K562 (cell line): ENCODE data around the gene FIG4. TPM values are rescaled to one million over a fixed set of nuclear protein-coding genes. Genes with fewer than 3 reads are reported as not detected.
A peak's percentile ranks its signal among the peaks of the same experiment; 100 is the strongest.

Source experiments
- ATAC-seq: fragments of 200-7000 bp; cut with Tn5 transposase; 3 replicates; pipeline ENCODE4 v1.9.1; 2020; ENCODE audit warnings: moderate library complexity
- BruUV-seq: library from RNA; stranded (reverse); fragments of 400-500 nt; replicated peaks from 2 replicates; lab custom pipeline; 2021; lab: Mats Ljungman, UMichigan
- CTCF ChIA-PET: fragments of 300-600 bp; formaldehyde crosslinking; extraction: SDS; loops from one replicate; lab custom pipeline; 2021; ENCODE audit warnings: low intra/inter-chr PET ratio; lab: Yijun Ruan, JAX
- POLR2A ChIA-PET: fragments of 300-600, 350-650 bp; sonication (Branson Sonifier 250); formaldehyde crosslinking; extraction: SDS; loops from one replicate; lab custom pipeline; 2021; ENCODE audit warnings: antibody characterized with exemption, inconsistent platforms; lab: Yijun Ruan, JAX
- DNase-seq, 4 experiments: peaks; one replicate each; pipeline versions ENCODE4 v3.0.0 to v3.0.0-alpha.2; 2011 to 2018; ENCODE audit warnings: low spot score in 3 of 4, mixed read lengths in 3 of 4; ENCODE audit errors: extremely low read depth in 1 of 4
- FAIRE-seq: peaks from 2 replicates; lab custom pipeline; 2011; peaks lifted over from hg19 to GRCh38; lab: Jason Lieb, UNC
- H2AFZ ChIP-seq: 2 replicates; pipeline ENCODE4 v1.6.0; 2011; ENCODE audit warnings: low read depth, low read length, control low read depth, inconsistent platforms
- H3K27ac ChIP-seq: fragments of 200-600 bp; 3 replicates; pipeline ENCODE4 v1.8.0; 2011; ENCODE audit warnings: low read depth, mild to moderate bottlenecking, control low read depth, inconsistent platforms, low read length, moderate library complexity, mixed read lengths; ENCODE audit errors: extremely low read depth
- H3K27me3 ChIP-seq, 2 experiments: fragments of 300-600 bp in 1 of 2; 2 replicates in 1 of 2; 3 replicates in 1 of 2; pipeline versions ENCODE4 v1.6.0 to v1.8.0; 2011; ENCODE audit warnings: inconsistent platforms in 2 of 2, low read length in 2 of 2, mild to moderate bottlenecking in 1 of 2, mixed read lengths in 1 of 2, moderate library complexity in 1 of 2; ENCODE audit not compliant: control insufficient read depth in 2 of 2, insufficient read depth in 2 of 2
- H3K36me3 ChIP-seq: fragments of 300-600 bp; 3 replicates; pipeline ENCODE4 v1.8.0; 2011; ENCODE audit warnings: mild to moderate bottlenecking, low read length, inconsistent platforms; ENCODE audit not compliant: control insufficient read depth, insufficient read depth
- H3K4me1 ChIP-seq, 2 experiments: fragments of 200-600 bp in 1 of 2; replicated peaks in 1 of 2; 2 replicates in 1 of 2; 3 replicates in 1 of 2; pipeline versions ENCODE4 v1.5.1 to v1.8.0; 2011; ENCODE audit warnings: inconsistent platforms in 2 of 2, low read length in 2 of 2, mild to moderate bottlenecking in 1 of 2, mixed read lengths in 1 of 2, moderate library complexity in 1 of 2; ENCODE audit not compliant: control insufficient read depth in 2 of 2, insufficient read depth in 2 of 2
- H3K4me2 ChIP-seq: 2 replicates; pipeline ENCODE4 v1.6.1; 2011; ENCODE audit warnings: low read length, control low read depth, inconsistent platforms, mixed read lengths; ENCODE audit not compliant: insufficient read depth
- H3K4me3 ChIP-seq: fragments of 200-600 bp; sonication (generic), shearing (Covaris generic); 2 replicates; pipeline ENCODE4 v1.5.1; 2016; ENCODE audit warnings: control low read depth, inconsistent platforms
- H3K79me2 ChIP-seq: fragments of 200-600 bp; 3 replicates; pipeline ENCODE4 v1.8.0; 2011; ENCODE audit warnings: low read length, inconsistent platforms; ENCODE audit not compliant: control insufficient read depth, insufficient read depth
- H3K9ac ChIP-seq, 2 experiments: 2 replicates each; pipeline versions ENCODE4 v1.6.0 to v1.6.1; 2011; ENCODE audit warnings: low read depth in 2 of 2, low read length in 2 of 2, control low read depth in 1 of 2, inconsistent platforms in 1 of 2, mild to moderate bottlenecking in 1 of 2, mixed read lengths in 1 of 2; ENCODE audit not compliant: insufficient read depth in 1 of 2
- H3K9me1 ChIP-seq: one replicate; pipeline ENCODE4 v1.6.0; 2011; ENCODE audit warnings: inconsistent platforms, mild to moderate bottlenecking, low read length, moderate library complexity; ENCODE audit not compliant: control insufficient read depth, insufficient read depth
- H3K9me3 ChIP-seq: replicated peaks from 2 replicates; pipeline ENCODE4 v1.5.1; 2011; ENCODE audit warnings: low read depth, low read length, inconsistent platforms; ENCODE audit not compliant: control insufficient read depth, insufficient read depth
- H4K20me1 ChIP-seq: replicated peaks from 2 replicates; pipeline ENCODE4 v1.6.1; 2011; ENCODE audit warnings: low read length, inconsistent platforms, mixed read lengths; ENCODE audit not compliant: control insufficient read depth, insufficient read depth
- BACH1 ChIP-seq: fragments of 200-800 bp; sonication (Bioruptor generic); IDR thresholded peaks from 2 replicates; pipeline ENCODE4 v1.6.1; 2016; ENCODE audit warnings: missing genetic modification characterization, missing compliant biosample characterization
- EWSR1 ChIP-seq: fragments of 450-650 bp; IDR thresholded peaks from 2 replicates; pipeline ENCODE4 v1.6.1; 2018; ENCODE audit warnings: borderline replicate concordance, mild to moderate bottlenecking, low read depth, moderate library complexity; ENCODE audit not compliant: partially characterized antibody
- HIVEP1 ChIP-seq: fragments of 250-450 bp; sonication (Bioruptor Pico); IDR thresholded peaks from 2 replicates; pipeline ENCODE4 v1.4.0; 2020; ENCODE audit warnings: mild to moderate bottlenecking
- SLC30A9 ChIP-seq: fragments of 250-450 bp; sonication (Bioruptor Pico); IDR thresholded peaks from 2 replicates; pipeline ENCODE4 v1.8.0; 2022; ENCODE audit warnings: mild to moderate bottlenecking, moderate library complexity
- ZC3H8 ChIP-seq: fragments of 450-650 bp; IDR thresholded peaks from 2 replicates; pipeline ENCODE4 v1.6.1; 2017
- WGBS: fragments of 100-300 bp; shearing (Covaris generic); methylation state at CpG from one replicate; pipeline ENCODE4 v1.1.6; 2016; ENCODE audit warnings: low coverage, mixed read lengths; ENCODE audit not compliant: insufficient coverage; ENCODE audit errors: missing lambda C conversion rate; 5-methylcytosine and 5-hydroxymethylcytosine counted together
- in situ Hi-C: fragments of 300-500 bp; cut with MboI; formaldehyde crosslinking; loops from 4 replicates; pipeline ENCODE4 v1.15.0; 2018; ENCODE audit warnings: inconsistent platforms, mixed read lengths
- intact Hi-C: fragments of 100-400 bp; cut with micrococcal nuclease; formaldehyde crosslinking; loops from 2 replicates; pipeline ENCODE4 v1.14.2; 2022
- polyA plus RNA-seq, 8 experiments: library from polyadenylated mRNA; depleted of rRNA in 4 of 8; stranded (reverse) in 5 of 8; unstranded in 3 of 8; fragments of >200 nt; fragmentation: Nextera tagmentation in 2 of 8; fragmentation: Illumina TruSeq in 1 of 8; extraction: Ambion mirVana in 2 of 8; extraction: Trizol in 1 of 8; gene quantifications; 2 replicates each; pipeline versions ENCODE4 v1.2.1 to v1.2.3, GENCODE V29; 2011 to 2014; ENCODE audit warnings: inconsistent platforms in 1 of 8, missing spikeins in 1 of 8
- total RNA-seq, 7 experiments: library from RNA; depleted of rRNA in 6 of 7; stranded (reverse); fragments of >200 nt in 6 of 7; fragmentation: Illumina TruSeq in 2 of 7; extraction: Trizol in 2 of 7; gene quantifications; 2 replicates each; pipeline versions ENCODE4 v1.2.1 to v1.2.3, GENCODE V29; 2011 to 2021; ENCODE audit warnings: low replicate concordance in 1 of 7

FIG4 gene
- total and polyA plus RNA-seq, 9 of the 15 experiments (the other 6 are each of a cell fraction or from before 2014, with no cell fraction given): 1.5 to 6.8 (median 4.3) TPM

GRCh38 chr6:109686566-109687265 is 4.4 kb upstream of the FIG4 start:
- POLR2A ChIA-PET: interaction anchor here (0.6 to 0.7 kb wide), 3 partner anchors 26 to 524 kb away, joined by 3 to 4 read pairs (median 4); no protein-coding TSS in a partner anchor
- CTCF ChIA-PET: no interaction called here
- no peaks in the 10 kb centered on the region for H3K79me2 ChIP-seq
- no TSS peak for BruUV-seq
- intact Hi-C loops: no loop called here
- in situ Hi-C loops: no loop called here
- H3K4me1 ChIP-seq: peaks cover 0 to 12% of the 10 kb centered on the region in 2 experiments; a peak in 3 of 5 replicates
- H3K27me3 ChIP-seq: peaks cover 2 to 4% of the 10 kb centered on the region in 2 experiments; a peak in 2 of 5 replicates
- H3K36me3 ChIP-seq: no peaks in the 10 kb centered on the region
- WGBS: 0% methylated on average over 1 of the region's 1 CpG
- H3K4me2 ChIP-seq: no peak overlapping the region
- H4K20me1 ChIP-seq: no peaks in the 10 kb centered on the region
- DNase-seq (no peak), ATAC-seq (no peak)
- no peaks in the 10 kb centered on the region for H3K9me1 ChIP-seq
- no peak overlapping the region for H3K4me3 ChIP-seq
- H3K9me3 ChIP-seq: no peaks in the 10 kb centered on the region
- H3K27ac ChIP-seq: no peak overlapping the region
- TF ChIP-seq BACH1 (peak; percentile 17; the same call in 1 of the 2 replicates), ZC3H8 (no peak), HIVEP1 (CRISPR knock-in tag) (no peak), SLC30A9 (no peak), EWSR1 (no peak)
- TF ChIP-seq, all 486 proteins: peak for 1
- no peak for FAIRE-seq
- no peak overlapping the region for H2AFZ ChIP-seq
- H3K9ac ChIP-seq: no peak overlapping the region
